ENCODE measurements around the gene NAA10. TPM values are rescaled to one million over a fixed set of nuclear protein-coding genes. Genes with fewer than 3 reads are reported as not detected.

Gene NAA10
- total RNA-seq, 1 donor from 2014 or later: 4.1 TPM

DNA sequence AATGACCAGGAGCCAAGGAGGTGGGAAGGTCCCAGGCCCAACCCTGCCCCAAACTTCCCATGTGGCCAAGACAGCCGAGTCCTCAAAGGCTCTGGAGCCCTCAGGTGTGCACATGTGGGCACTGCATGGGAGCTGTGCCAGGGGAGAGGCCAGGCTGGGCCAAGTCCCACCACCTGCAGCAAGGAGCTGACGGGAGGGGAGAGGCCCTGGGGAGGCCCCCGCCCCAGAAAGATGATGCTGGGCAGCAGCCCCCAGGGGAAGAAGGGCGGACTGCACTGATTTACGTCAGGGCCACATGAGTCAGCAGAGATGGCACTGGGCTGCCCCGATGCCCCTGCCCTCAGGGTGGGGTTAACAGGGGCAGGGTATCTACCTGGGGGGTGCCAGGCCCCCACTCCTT lies 50.2 kb downstream of the NAA10 start:
- DNase-seq (ENCODE audit: low spot score): no peak

DNA sequence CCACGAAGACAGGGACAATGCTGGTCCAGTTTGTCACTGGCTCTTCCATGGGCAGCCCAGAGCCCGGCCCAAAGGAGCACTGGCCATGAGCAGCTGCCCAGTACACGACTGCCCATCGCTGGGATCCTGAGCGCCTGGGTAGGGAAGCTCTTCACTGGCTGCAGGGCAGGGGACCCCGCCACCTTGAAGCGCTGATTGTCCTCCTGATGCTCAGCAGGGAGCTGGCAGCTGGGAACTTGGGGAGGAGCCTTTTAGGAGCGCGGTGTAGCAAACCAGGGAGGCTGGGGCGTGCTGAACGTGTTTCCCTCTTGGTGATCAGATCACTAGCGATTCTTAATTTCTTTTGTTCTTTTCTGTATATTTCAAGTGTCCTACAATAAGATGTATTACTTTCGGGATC lies 50.7 kb downstream of the NAA10 start:
- no peak for DNase-seq (ENCODE audit: low spot score)

DNA sequence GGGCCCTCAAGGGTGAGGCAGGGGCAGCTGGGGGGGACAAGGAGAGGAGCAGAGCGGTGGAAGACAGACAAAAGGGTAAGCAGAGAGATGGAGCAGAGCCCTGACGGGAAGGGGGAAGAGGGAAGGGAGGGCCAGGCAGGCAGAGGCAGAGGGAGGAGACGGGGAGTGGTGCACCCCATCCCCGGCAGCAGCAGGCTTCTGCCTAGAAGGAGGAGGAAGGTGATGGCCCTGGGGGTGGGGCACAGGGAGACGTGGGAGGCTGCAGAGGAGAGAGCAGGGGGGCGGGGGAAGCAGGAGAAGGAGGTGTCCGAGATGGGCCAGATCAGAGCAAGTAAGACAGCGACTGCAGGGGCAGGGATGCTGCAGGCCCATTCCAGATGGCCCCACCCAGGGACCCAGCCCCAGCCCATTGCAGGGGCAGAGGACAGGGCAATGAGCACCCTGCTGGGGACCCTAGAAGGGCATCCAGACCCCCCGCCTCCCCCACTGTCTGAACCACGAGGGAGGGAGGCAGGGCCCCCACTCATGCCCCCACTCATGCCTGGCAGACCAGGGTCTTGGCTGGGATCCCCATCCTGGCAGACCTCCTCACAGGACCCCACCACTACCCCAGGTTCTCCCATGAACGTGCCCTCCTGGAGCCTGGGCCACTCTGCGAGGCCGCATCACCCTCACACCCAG lies 51.5 kb downstream of the NAA10 start:
- no peak for DNase-seq (ENCODE audit: low spot score)

DNA sequence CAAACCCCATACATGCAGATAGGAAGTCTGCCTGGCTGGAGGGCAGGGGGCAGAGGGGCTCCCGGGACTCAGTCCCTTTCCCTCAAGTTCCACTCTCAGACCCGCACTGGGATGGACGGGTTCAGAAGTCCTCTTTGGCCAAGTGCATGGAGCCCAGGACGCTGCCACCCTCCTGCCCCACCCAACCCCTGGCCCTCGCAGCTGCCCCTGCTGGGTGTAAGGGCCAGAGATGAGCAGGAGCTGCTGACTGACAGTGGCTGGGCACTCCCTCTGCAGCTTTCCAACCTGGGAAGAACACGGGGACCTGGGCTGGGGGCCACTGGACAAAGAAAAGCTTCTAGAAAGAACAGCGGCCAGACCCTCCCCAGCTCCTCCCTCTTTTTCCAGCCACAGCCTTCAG lies 52.3 kb downstream of the NAA10 start:
- no peak for DNase-seq (ENCODE audit: low spot score)

DNA sequence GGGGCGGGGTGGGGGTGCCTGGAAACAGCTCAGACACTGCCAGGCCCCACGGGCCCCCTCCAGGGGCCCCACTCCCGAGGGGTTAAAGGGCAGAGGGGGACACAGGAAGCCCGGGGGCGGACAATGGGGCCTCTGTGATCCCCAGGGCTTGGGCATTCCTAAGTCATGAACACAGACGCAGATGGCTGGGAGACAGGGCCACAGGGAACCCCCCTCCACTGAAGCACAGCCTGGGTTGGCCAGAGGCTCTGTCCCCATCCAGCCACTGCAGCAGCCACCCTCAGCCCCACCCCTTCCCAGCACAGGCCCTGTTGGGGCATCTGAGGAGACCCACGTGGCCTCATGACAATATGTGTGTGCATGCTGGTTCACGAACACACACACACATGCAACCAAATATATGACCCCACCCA lies 52.7 kb downstream of the NAA10 start:
- no peak for DNase-seq (ENCODE audit: low spot score)

DNA sequence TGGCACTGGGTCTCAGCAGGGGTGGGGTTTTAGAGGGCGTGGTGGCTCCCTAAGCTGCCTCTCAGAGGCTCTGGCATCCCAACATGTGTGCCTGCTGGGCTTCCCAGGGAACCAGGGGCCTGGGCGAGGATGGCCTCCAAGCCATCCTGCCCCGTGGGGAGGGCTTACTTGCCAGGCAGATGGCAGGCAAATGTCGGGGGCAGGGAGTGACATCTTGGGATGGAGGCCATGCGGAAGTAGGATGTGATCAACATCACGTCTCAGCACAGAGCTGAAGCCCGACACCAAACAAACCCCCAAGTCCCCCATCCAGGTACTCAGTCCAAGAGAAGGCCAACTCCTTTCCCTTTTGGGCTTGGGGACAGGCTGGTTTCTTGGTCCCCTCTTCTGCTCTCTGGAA lies 53.6 kb downstream of the NAA10 start:
- no peak for DNase-seq (ENCODE audit: low spot score)

DNA sequence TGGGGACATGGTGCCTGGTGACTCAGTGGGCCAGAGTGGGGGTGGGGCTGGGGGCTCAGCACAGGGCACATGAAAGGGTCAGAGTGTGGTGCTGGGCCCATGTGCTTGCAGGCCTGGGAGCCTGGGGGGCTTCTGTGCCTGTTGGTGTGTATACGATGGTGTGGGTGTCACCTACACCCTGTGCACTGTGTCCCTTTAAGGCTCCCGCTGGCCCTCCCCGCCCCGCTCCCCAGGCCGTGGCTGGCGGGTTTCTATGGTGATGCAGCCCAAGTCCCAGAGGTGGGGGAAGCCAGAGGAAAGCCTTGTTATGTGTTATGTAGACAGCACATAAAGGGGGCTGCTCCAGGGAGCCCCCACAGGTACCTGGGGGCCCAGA lies 54.4 kb downstream of the NAA10 start:
- no peak for DNase-seq (ENCODE audit: low spot score)

DNA sequence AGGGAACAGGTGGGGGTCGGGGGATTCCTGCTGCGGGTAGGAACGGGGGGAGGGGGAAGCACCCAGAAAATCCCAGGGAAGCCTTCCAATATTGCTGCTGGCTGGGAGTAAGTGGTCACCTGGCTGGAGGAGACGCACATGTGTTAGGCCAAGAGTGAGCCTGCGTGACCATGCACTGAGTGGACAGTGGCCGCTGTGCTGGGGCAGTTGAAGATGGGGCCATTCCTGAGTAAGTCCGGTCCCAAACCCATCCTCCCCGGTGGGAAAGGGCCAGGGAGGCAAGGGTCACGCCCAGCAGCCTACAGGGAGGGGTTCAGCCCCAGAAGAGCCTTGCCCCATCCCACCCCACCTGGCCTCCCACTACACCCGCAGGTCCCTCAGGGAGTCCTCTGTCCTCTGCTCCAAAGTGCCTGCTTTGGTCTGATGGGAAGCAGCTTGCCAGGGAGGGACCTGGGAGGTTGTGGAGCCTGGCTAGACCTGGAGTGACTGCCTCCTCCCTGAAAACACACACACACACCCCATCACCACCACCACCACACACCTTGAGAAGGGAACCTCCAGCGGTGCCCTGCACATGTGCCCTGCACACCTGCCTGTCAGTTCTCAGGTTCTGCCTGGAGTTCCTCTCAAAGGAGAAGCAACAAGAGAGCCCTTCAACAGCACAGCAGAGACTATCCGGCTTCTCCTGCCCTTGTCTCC lies 54.9 kb downstream of the NAA10 start:
- no peak for DNase-seq (ENCODE audit: low spot score)

Other genes starting within 250 kb of the NAA10 start
- gene SLC6A8, start 247.1 kb downstream of the NAA10 start, total RNA-seq (ENCODE audit: insufficient read depth, low replicate concordance): 27.0 TPM
- 58.5 TPM for gene BCAP31, start 210.7 kb downstream of the NAA10 start, total RNA-seq (ENCODE audit: insufficient read depth, low replicate concordance)
- gene ABCD1, start 210.2 kb downstream of the NAA10 start, total RNA-seq (ENCODE audit: insufficient read depth, low replicate concordance): 15.6 TPM
- 23.6 TPM for gene PLXNB3, start 170.8 kb downstream of the NAA10 start, total RNA-seq (ENCODE audit: insufficient read depth, low replicate concordance)
- not detected for gene SRPK3, start 154.0 kb downstream of the NAA10 start, total RNA-seq (ENCODE audit: insufficient read depth, low replicate concordance)
- gene IDH3G, start 140.7 kb downstream of the NAA10 start, total RNA-seq (ENCODE audit: insufficient read depth, low replicate concordance): 17.1 TPM
- 135 TPM for gene SSR4, start 140.4 kb downstream of the NAA10 start, total RNA-seq (ENCODE audit: insufficient read depth, low replicate concordance)
- gene PDZD4, start 104.5 kb downstream of the NAA10 start, total RNA-seq (ENCODE audit: insufficient read depth, low replicate concordance): 7.7 TPM
- gene L1CAM, start 48.9 kb downstream of the NAA10 start, total RNA-seq (ENCODE audit: insufficient read depth, low replicate concordance): 18.8 TPM
- gene AVPR2, start 30.4 kb downstream of the NAA10 start, total RNA-seq (ENCODE audit: insufficient read depth, low replicate concordance): 3.1 TPM
- 49.4 TPM for gene ARHGAP4, start 8.8 kb downstream of the NAA10 start, total RNA-seq (ENCODE audit: insufficient read depth, low replicate concordance)
- gene RENBP, start 9.6 kb upstream of the NAA10 start, total RNA-seq (ENCODE audit: insufficient read depth, low replicate concordance): 11.1 TPM
- gene HCFC1, start 36.8 kb upstream of the NAA10 start, total RNA-seq (ENCODE audit: insufficient read depth, low replicate concordance): 7.2 TPM
- gene TMEM187, start 37.7 kb upstream of the NAA10 start, total RNA-seq (ENCODE audit: insufficient read depth, low replicate concordance): 140 TPM
- 43.1 TPM for gene IRAK1, start 84.9 kb upstream of the NAA10 start, total RNA-seq (ENCODE audit: insufficient read depth, low replicate concordance)
- gene MECP2, start 162.7 kb upstream of the NAA10 start, total RNA-seq (ENCODE audit: insufficient read depth, low replicate concordance): 18.8 TPM
- gene OPN1LW, start 209.2 kb upstream of the NAA10 start, total RNA-seq (ENCODE audit: insufficient read depth, low replicate concordance): not detected
- not detected for gene OPN1MW, start 247.6 kb upstream of the NAA10 start, total RNA-seq (ENCODE audit: insufficient read depth, low replicate concordance)